Activated naive CD4-positive, alpha-beta T cell treated with anti-CD3 and anti-CD28 coated beads, Interleukin-2, amount 50 U/mL, for 16 hours (primary cell): ENCODE results near the gene KMT2E.

Source experiments
- DNase-seq: peaks from one replicate; pipeline ENCODE4 v3.0.0-alpha.2; 2020

The KMT2E gene

DNA sequence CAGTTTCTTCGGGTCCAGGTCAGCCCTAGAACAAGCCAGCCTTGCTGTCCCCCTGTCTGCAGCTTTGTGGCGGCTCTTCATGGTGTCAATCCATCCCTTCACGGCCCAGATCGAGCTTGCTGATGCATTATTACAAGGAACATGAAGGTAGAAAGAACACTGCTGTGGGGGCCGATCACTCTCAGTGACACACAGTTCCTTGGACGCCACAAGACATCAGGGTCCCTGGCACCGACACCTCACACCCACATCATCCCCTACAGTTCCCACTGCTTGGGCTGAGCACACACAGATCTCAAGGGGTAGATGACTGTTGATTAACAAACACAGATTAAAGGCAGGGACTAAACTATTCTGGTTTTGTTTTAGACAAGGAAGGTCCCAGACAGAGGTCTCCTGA is 119.4 kb downstream of the KMT2E start:
- DNase-seq = no peak

DNA sequence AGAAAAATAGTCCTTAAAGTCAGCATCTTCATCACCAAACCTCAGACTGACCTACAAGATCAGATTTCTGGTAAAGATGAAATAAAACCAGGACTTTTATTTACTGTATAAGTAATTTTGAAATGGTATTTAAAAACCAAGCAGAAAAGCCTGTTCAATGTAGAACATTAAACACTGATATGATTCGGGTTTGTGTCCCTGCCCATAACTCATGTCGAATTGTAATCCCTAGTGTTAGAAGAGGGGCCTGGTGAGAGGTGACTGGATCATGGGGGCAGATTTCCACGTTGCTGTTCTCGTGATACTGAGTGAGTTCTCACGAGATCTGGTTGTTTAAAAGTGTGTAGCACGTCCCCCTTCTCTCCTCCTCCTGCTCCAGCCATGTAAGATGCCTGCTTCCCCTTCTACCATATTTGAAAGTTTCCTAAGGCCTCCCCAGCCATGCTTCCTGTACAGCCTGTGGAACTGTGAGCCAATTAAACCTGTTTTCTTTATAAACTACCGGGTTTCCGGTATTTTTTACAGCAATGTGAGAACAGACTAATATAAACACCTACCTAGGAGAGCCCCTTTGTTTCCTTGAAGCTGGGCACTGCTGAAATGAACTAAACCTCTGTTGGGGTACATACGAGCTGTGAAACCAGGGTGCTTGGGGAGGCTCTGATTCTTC is 120.1 kb downstream of the KMT2E start:
- no peak for DNase-seq

DNA sequence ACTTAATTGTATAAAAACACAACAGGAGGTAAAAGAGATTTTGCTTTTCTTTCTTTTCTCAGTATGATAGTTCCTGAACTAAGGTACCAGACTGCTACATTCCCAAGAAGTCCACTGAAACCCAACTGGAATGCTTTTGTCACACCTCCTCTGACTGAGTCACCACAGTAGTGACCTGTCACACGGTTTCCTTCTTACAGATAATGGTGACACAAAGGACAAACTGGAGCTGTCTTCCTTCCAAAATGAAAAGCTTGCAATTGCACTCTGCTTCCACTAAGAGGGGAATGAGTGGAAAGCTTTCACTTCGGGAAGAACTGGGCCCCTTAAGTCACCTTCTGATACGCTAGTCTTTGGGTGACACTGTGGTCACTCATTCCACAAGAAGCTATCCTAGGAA is 122.2 kb downstream of the KMT2E start:
- DNase-seq = no peak

DNA sequence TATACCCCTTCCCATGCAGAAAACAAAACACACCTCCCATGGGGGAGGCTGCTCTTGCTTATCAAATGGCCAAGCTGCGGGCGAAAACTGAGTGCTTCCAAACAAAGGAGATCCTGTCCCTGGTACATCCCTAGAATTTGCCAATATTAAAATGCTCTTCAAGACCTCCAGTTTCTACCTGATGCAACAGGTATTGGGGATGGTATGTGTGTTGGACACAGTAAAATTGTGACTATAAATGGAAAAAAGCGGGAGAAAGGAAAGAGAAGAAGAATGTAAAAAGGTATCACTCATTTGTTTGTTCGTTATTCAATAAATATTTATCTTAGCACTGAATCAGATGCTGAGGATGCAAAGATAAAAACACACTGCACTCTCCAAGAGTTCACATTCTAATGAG is 123.9 kb downstream of the KMT2E start:
- no peak for DNase-seq

GRCh38 chr7:105139381-105139780 is 125.4 kb downstream of the KMT2E start:
- DNase-seq = no peak

- no peak for DNase-seq
Observed at GRCh38 chr7:105141068-105141467, 127.1 kb downstream of the KMT2E start.

GRCh38 chr7:105149827-105150226 is 135.8 kb downstream of the KMT2E start:
- DNase-seq = no peak

- no peak for DNase-seq
Observed at GRCh38 chr7:105151152-105151551, 137.1 kb downstream of the KMT2E start.

GRCh38 chr7:105153531-105153930 is 139.5 kb downstream of the KMT2E start:
- no peak for DNase-seq

DNA sequence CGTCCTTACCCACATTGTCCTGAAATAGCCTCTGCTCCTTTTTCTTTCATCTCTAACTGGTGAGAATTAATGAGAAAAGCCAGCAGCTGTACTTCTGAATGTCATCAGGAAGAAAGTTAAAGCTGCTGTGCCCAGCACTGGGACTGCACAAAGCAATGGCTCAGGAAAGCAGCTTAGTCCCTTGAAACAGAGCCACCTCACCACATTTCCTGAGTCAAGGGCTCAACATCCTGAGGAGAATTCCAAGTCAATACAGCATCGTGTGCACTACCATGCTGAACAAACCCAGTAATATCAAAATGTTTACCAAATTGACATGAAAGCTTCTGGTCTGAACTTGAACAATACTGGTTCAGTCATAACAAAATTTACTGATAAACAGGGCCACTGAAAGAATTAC is 140.1 kb downstream of the KMT2E start:
- no peak for DNase-seq

DNA sequence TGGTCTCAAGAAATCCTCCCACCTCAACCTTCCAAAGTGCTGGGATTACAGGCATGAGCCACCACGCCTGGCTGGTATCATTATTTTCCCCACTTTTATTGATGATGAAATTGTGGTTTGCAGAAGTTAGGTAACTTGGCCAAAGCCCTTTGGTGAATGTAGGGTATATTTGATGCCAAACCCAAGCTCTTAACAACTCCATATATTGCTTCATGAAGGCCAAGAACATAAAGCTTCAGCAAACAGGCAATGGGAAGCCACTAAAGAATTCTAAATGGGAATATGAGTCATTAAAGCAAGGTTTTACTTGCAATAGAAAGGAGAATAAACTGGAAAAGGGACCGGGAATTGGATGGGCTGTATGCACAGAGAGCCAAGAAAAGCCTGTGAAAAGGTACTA is 142.7 kb downstream of the KMT2E start:
- no peak for DNase-seq

GRCh38 chr7:105157278-105157677 is 143.3 kb downstream of the KMT2E start:
- no peak for DNase-seq

DNA sequence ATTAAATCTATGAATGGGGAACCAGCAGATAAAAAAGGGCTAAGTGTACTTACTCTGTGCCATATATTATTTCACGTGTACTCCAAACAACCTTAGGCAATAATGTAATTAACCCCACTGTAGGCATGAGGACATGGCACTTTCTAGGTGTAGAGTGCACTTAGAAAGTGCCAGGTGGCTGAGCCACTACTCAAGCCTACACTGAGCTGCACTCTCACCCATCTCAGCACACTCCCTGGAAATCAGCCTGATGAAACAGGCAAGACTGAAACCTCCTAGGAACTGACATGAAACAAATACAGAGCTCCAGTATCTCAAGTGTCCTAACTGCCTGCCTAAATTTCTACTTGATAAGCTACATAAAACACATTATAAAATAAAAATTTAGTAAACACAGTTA is 147.4 kb downstream of the KMT2E start:
- DNase-seq = no peak
